K562 (cell line): ENCODE data around the gene PTTG1IP. TPM values are rescaled to one million over a fixed set of nuclear protein-coding genes. Genes with fewer than 3 reads are reported as not detected.

Experiments
- ARNT ChIP-seq, 2 experiments: fragments of 450-650 bp; IDR thresholded peaks; 2 replicates each; pipeline ENCODE4 v1.6.1; 2016; ENCODE audit warnings: mild to moderate bottlenecking in 1 of 2
- ELK1 ChIP-seq: sonication (generic); formaldehyde crosslinking; IDR thresholded peaks from 2 replicates; pipeline ENCODE4 v1.8.1; 2022; ENCODE audit warnings: missing genetic modification reagents
- HEY1 ChIP-seq: fragments of 250-450 bp; sonication (Bioruptor Pico); IDR thresholded peaks from 2 replicates; pipeline ENCODE4 v1.5.0; 2020; ENCODE audit warnings: mild to moderate bottlenecking, moderate library complexity, borderline replicate concordance
- ID3 ChIP-seq, 2 experiments: fragments of 250-450 bp in 1 of 2; fragments of 450-650 bp in 1 of 2; sonication (Bioruptor Pico) in 1 of 2; IDR thresholded peaks; 2 replicates each; pipeline versions ENCODE4 v1.6.1 to v1.8.0; 2016 to 2021; ENCODE audit warnings: mild to moderate bottlenecking in 2 of 2, moderate library complexity in 2 of 2, missing compliant biosample characterization in 1 of 2, missing genetic modification characterization in 1 of 2
- KDM4B ChIP-seq, 2 experiments: fragments of 450-650 bp in 1 of 2; sonication (generic) in 1 of 2; IDR thresholded peaks; 2 replicates each; pipeline ENCODE4 v1.6.1; 2016 to 2017; ENCODE audit warnings: borderline replicate concordance in 2 of 2, antibody characterized with exemption in 1 of 2, low read depth in 1 of 2, mild to moderate bottlenecking in 1 of 2
- MBD2 ChIP-seq: sonication (generic); IDR thresholded peaks from 2 replicates; pipeline ENCODE4 v1.6.1; 2016; ENCODE audit warnings: low read depth, borderline replicate concordance
- MTA3 ChIP-seq: fragments of 450-650 bp; formaldehyde crosslinking; IDR thresholded peaks from 2 replicates; pipeline ENCODE4 v1.6.1; 2017; ENCODE audit warnings: mild to moderate bottlenecking, borderline replicate concordance
- PML ChIP-seq: IDR thresholded peaks from 2 replicates; pipeline ENCODE4 v1.6.1; 2012; ENCODE audit warnings: low read length, inconsistent platforms
- PRPF4 ChIP-seq: fragments of 200-400 bp; formaldehyde crosslinking; IDR thresholded peaks from one replicate; pipeline ENCODE4 v1.6.1; 2017; ENCODE audit warnings: low read length, low read depth, mild to moderate bottlenecking; ENCODE audit not compliant: insufficient read depth, poor library complexity, severe bottlenecking
- PTRF ChIP-seq: fragments of 450-650 bp; IDR thresholded peaks from 2 replicates; pipeline ENCODE4 v1.6.1; 2016; ENCODE audit warnings: mild to moderate bottlenecking, missing genetic modification characterization, missing compliant biosample characterization
- PURB ChIP-seq: sonication (generic); formaldehyde crosslinking; IDR thresholded peaks from 2 replicates; pipeline ENCODE4 v1.9.0; 2021; ENCODE audit warnings: low read depth, mild to moderate bottlenecking, missing genetic modification reagents
- RFX5 ChIP-seq: IDR thresholded peaks from 2 replicates; pipeline ENCODE4 v1.6.1; 2011; ENCODE audit warnings: low read depth, mild to moderate bottlenecking, improper control_type of control experiment, low read length
- SIX5 ChIP-seq, 2 experiments: IDR thresholded peaks; 2 replicates each; pipeline ENCODE4 v1.6.1; 2011; ENCODE audit warnings: low read length in 2 of 2, borderline replicate concordance in 1 of 2, low read depth in 1 of 2, mild to moderate bottlenecking in 1 of 2, moderate library complexity in 1 of 2; ENCODE audit not compliant: insufficient read depth in 1 of 2
- TRIM24 ChIP-seq, 2 experiments: fragments of 450-650 bp; IDR thresholded peaks; 2 replicates each; pipeline ENCODE4 v1.6.1; 2016
- ZFP91 ChIP-seq: sonication (generic); formaldehyde crosslinking; IDR thresholded peaks from 2 replicates; pipeline ENCODE4 v1.8.0; 2022; ENCODE audit warnings: mild to moderate bottlenecking, missing genetic modification reagents
- ZMIZ1 ChIP-seq, 2 experiments: fragments of 150-350 bp in 1 of 2; IDR thresholded peaks; 2 replicates each; pipeline ENCODE4 v1.6.1; 2012 to 2016; ENCODE audit warnings: low read depth in 2 of 2, low read length in 2 of 2, mild to moderate bottlenecking in 1 of 2, moderate library complexity in 1 of 2
- ZNF133 ChIP-seq: fragments of 250-450 bp; sonication (Bioruptor Pico); IDR thresholded peaks from 2 replicates; pipeline ENCODE4 v1.4.0; 2020; ENCODE audit warnings: mild to moderate bottlenecking
- ZNF263 ChIP-seq: sonication (generic); formaldehyde crosslinking; IDR thresholded peaks from 2 replicates; pipeline ENCODE4 v1.8.0; 2022; ENCODE audit warnings: mild to moderate bottlenecking, missing genetic modification reagents, borderline replicate concordance
- ZNF41 ChIP-seq: fragments of 250-450 bp; sonication (Bioruptor Pico); conservative IDR thresholded peaks from 2 replicates; pipeline ENCODE4 v1.4.0; 2020; ENCODE audit warnings: mild to moderate bottlenecking
- ZNF511 ChIP-seq: sonication (generic); formaldehyde crosslinking; IDR thresholded peaks from 2 replicates; pipeline ENCODE4 v1.8.0; 2022; ENCODE audit warnings: mild to moderate bottlenecking, missing genetic modification reagents
- polyA plus RNA-seq, 8 experiments: library from polyadenylated mRNA; depleted of rRNA in 4 of 8; stranded (reverse) in 5 of 8; unstranded in 3 of 8; fragments of >200 nt; fragmentation: Nextera tagmentation in 2 of 8; fragmentation: Illumina TruSeq in 1 of 8; extraction: Ambion mirVana in 2 of 8; extraction: Trizol in 1 of 8; gene quantifications; 2 replicates each; pipeline versions ENCODE4 v1.2.1 to v1.2.3, GENCODE V29; 2011 to 2014; ENCODE audit warnings: inconsistent platforms in 1 of 8, missing spikeins in 1 of 8
- total RNA-seq, 7 experiments: library from RNA; depleted of rRNA in 6 of 7; stranded (reverse); fragments of >200 nt in 6 of 7; fragmentation: Illumina TruSeq in 2 of 7; extraction: Trizol in 2 of 7; gene quantifications; 2 replicates each; pipeline versions ENCODE4 v1.2.1 to v1.2.3, GENCODE V29; 2011 to 2021; ENCODE audit warnings: low replicate concordance in 1 of 7

PTTG1IP gene
- total and polyA plus RNA-seq, 9 of the 15 experiments (the other 6 are each of a cell fraction or from before 2014, with no cell fraction given), result 5.0 to 99.3 (median 82.4) TPM

GRCh38 chr21:44892536-44893277, 19.2 kb upstream of the PTTG1IP start (continued):
- TF ChIP-seq PML (no peak), TRIM24 (IDR thresholded peaks at IDR 0.05) (no peak), SIX5 (IDR thresholded peaks at IDR 0.05; ENCODE audit: borderline replicate concordance in 1 of 2, insufficient read depth in 1 of 2, low read depth in 1 of 2, low read length in 2 of 2) (no peak), HEY1 (CRISPR knock-in tag) (no peak), MTA3 (peak; percentile 37; the same call in 1 of the 2 replicates), PRPF4 (no peak), ID3 (CRISPR knock-in tag; IDR thresholded peaks at IDR 0.05) (no peak), ID3 (tag; IDR thresholded peaks at IDR 0.05) (no peak), PURB (no peak), ZNF511 (CRISPR knock-in tag) (peak; percentile 54; the same call in 1 of the 2 replicates), ELK1 (CRISPR knock-in tag) (no peak), ZNF263 (CRISPR knock-in tag) (no peak), ARNT (IDR thresholded peaks at IDR 0.05) (peak in 1 of 2 experiments; percentile 58; a peak in 1 of 4 replicates), PTRF (tag) (no peak), MBD2 (no peak), ZMIZ1 (IDR thresholded peaks at IDR 0.05; ENCODE audit: low read depth in 2 of 2, low read length in 2 of 2) (no peak), KDM4B (IDR thresholded peaks at IDR 0.05; ENCODE audit: borderline replicate concordance in 2 of 2, low read depth in 1 of 2) (no peak), ZNF133 (CRISPR knock-in tag) (no peak), ZFP91 (CRISPR knock-in tag) (no peak), RFX5 (no peak), ZNF41 (CRISPR knock-in tag) (no peak)
